Activated effector memory CD4-positive, alpha-beta T cell treated with anti-CD3 and anti-CD28 coated beads, Interleukin-2, amount 50 U/mL, for 16 hours (primary cell): ENCODE results near the gene MTRF1L.

Experiments used
- DNase-seq: peaks from one replicate; pipeline ENCODE4 v3.0.0-alpha.2; 2020

MTRF1L gene, protein sequence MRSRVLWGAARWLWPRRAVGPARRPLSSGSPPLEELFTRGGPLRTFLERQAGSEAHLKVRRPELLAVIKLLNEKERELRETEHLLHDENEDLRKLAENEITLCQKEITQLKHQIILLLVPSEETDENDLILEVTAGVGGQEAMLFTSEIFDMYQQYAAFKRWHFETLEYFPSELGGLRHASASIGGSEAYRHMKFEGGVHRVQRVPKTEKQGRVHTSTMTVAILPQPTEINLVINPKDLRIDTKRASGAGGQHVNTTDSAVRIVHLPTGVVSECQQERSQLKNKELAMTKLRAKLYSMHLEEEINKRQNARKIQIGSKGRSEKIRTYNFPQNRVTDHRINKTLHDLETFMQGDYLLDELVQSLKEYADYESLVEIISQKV

DNA sequence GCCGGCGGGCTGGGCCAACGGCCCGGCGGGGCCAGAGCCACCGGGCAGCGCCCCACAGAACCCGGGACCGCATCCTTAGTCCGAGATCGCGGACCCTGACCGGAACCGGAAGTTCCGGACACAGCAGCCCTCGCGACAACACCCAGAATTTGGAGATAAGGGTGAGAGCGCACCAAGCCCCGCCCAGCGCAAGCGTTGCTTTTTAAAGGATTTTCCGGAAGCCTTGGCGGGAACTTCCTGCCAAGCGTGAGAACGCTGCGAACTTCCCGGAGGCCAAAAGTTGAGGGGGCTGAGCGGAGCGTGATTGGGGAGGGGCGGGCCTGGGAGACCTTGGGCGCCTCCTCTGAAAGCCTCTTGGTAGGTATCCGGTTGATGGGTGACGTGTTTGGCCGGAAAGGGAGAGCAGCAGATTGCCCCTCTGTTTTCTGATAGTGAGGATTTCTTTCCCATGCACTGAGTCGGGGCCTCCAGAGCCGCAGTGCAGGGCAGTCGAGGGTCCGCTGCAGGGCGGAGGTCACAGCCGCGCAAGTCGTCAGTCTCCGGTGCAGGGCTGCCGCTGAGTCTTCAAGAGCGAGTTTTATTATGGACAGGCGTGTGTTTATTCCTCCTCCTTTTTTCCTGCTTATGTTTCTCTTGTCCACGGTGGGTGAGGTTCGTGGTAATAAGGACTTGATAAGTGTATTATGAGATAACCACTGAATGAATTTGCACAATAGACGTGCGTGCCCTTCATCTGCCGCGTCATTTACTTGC, at the start of gene MTRF1L:
Gene MTRF1L (minus strand): TSS at position 97 of the 753 bp plus-strand sequence. CDS start 24 bp downstream, at position 73.
- DNase-seq, result peak; percentile 94

DNA sequence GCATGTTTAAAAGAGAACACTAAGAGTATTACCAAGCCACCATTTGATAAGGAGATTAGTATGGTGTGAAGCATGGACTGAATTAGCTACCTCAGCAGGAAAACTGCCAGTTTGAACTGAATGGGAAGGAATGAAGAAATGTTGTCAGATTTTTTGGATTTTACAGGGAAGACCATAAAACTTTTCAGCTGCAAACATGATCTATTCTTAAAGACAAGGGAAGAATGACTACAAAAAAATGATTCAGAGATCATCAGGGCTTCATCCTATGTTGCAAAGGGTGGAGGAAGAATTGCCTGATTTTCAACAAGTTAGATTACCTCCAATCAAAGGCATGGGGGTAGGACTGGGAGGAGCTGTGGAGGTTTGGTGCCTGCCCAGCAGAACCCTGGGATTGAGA, 49.3 kb upstream of the MTRF1L start:
- no peak for DNase-seq

DNA sequence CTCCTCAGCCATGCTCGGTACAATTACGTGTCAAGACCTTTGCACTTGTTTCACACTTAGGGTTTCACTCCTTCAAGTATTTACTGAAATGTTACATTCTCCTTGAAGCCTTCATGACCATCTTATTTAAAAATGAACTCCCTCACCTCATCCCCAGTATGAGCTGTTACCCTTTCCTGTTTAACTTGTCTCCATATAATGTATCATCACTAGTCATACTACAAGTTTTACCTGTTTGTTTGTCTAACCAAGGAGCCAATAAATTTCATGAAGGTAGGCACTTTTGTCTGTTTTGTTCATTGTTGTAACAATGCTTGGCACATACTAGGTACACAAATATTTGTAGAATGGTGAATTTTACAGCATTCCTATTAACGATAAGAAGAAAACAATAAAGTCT, 46.1 kb upstream of the MTRF1L start:
- no peak for DNase-seq

DNA sequence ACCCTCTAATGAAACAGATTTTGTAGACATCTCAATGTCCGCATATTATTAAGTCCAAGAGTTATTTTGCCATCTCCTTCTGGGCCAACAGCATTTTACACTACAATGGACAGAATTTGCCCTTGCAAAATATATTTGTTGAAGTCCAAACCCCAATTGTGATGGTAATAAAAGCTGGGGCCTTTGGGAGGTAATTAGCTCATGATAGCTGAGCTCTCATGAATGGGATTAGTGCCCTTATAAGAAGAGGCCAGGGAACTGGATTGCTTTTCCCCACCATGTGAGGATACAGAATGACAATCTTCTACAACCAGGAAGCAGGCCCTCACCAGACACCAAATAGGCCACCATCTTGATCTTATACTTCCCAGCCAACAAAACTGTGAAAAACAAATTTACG, 44.9 kb upstream of the MTRF1L start:
- DNase-seq, result no peak

DNA sequence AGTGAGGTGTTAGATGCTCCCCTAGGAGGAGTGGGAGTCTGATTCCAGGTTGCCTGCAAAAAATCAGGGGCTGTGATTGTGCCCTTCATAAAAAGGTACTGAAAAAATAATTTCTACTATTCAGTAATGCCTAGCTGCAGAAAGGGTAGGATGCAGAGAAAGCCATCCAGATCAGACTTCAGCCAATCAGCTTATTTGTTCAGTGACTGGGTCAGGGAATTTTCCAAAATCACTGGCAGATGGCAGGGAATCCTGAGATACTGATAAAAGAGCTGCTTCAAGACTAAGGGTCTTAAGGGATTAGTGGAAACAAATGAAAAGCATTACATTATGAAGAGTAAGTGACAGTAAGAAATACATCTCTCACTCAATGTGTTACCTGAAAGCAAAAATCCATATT, 42.8 kb upstream of the MTRF1L start:
- no peak for DNase-seq

DNA sequence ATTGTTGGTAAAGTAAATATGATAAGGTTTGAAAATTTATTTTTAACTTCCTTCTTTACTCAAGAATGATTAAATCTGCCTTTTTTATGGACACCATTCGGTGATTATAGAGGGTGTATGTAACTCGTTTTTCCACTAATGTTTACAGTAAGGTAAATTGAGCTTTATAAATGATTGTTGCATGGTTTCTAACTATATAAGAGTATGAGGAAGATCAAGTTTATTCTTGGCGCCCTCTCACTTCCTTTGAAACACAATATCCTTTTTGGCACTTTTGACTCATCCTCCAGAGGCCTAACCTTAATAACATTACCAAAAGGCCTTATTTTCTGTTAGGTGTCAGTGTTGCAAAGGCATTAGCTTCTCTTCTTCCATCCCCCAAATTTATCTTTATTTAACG, 41.8 kb upstream of the MTRF1L start:
- DNase-seq, result no peak

DNA sequence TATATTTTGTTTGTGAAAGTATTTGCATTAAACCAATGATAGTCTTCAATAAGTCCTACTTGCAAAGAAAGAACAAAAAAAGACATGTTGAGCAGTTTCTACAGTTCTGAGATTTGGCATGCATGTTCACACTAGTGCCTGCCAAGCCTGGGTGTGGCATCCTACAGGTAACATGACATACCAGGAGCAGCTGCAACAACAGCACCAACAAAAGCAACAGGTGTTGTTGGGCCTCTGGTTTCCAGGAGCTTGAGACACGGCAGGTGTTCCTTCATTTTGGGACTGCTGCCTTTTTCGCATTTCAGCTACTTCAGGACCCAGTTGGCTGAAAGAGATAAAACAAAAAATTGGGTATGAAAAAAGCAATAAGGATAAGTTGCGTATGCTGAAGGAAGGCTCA, 41.2 kb upstream of the MTRF1L start:
- no peak for DNase-seq

DNA sequence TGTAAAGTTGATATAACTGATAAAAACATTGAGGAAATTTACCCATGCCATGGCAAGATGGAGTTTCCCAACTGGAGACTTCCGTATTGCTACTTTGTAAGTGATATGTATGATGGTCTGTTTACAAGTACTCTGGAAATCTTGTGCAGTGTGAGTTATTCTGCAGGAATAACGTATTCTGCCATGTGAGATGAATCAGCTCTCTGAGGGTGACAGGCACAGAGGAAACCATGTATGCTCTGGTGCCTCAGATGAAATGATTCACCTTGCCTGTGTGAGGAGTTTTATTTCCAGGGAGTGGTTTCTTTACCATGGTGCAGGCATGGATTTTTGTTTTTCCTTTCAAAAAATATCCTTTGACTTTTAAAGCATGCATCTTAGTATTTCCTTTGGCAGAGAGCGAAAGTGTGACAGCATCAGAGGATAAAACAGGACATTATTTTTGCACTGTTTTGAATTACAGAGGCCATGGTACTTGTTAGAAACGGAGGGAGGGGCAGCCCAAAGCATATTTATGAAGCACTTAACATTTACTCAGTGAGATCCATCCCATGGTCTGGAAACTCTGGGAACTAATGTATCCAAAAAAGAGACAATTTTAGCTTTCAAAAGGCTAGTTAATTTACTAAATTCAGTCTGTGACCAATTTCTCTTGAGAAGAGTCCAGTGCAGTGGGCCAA, 36.0 kb upstream of the MTRF1L start:
- DNase-seq, result no peak

DNA sequence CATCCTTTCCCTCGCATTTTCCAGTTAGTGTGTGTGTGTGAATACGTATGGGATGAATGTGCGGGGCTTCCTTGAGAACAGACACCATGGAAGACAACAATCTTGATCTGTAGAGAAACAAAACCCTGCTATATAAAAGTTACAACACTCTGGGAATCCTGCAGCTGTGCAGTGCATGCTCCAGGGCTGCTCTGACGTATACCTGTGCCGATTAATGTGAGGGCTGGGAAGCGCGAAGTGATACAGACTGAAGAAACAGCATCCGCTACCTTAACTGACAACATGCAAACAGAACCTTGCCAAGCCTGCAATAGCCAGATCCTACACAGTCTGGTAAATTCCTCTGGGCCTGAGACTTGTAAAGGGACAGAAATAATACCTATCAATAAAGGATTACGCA, 31.6 kb upstream of the MTRF1L start:
- DNase-seq, result no peak

DNA sequence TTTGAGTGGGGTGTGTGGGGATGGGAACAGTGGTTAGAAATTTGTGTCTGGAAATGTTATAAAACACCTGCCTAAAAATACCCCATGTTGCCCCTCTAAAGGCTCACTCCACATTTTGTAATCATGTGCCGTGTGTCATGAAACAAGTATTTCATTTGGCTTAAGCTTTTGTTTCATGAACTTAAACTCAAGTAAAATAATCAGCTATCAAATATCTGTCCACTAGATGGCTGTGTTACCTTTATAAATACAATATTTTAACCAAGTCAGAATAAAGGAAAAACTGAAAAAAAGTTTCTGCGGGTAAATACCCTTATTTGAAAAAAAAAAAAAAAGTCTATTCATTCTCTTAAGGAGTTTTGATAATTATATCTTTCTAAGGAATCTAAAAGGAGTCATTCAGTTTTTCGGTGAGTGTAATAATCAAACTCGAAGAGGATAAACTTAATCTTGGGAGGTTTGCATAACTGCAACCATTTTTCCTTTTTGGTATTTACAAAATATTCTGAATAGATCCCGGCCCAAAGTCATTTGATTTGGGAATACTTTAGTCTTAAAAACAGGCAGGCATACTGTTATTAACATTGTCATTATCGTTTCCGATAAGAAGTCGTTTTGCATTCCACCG, 29.9 kb upstream of the MTRF1L start:
- no peak for DNase-seq

DNA sequence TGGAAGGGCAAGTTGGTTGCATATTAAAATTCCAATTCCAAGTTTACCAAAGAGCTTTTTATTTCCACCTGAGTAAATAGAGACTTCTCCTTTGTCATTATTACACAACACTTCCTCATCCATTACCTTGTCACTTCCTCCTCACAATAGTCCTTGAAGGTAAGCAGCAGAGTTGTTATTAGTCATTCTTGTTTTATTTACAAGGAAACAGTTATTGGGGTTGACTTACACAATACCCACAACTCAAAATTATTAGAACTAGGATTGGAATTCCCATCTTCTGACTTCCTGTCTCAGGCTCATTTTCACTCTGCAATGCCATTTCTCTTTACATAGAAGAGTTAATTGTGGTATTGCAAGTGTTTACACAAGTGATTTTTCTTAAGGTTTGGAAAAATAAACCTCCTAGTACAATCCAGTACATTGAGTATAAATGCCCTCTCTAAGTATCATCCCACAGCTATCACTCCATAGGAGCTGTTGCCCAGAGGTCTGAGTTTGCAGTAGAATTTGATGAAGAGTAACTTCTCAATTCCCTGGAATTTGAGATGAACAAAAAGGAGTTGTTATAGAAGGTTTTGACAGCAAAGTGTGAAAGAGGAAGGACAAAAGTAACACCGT, 28.9 kb upstream of the MTRF1L start:
- no peak for DNase-seq

DNA sequence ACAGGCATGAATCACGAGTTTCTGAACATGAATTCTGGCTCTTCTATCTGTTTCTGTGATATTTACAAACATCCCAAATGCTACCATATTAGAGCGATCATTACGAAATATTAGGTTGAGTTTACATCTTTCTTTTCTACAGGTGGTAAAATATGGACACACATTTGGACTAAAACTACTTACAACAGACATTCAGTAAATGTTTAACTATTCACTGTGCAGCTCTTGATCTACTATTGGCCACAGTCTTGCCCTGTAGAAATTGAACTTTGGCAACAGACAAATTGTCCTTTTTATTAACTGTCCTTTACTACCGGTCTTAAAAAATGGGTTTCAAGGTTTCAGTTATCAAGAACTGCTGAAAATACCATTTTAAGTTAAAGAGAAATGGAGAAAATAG, 26.5 kb upstream of the MTRF1L start:
- DNase-seq, result no peak

DNA sequence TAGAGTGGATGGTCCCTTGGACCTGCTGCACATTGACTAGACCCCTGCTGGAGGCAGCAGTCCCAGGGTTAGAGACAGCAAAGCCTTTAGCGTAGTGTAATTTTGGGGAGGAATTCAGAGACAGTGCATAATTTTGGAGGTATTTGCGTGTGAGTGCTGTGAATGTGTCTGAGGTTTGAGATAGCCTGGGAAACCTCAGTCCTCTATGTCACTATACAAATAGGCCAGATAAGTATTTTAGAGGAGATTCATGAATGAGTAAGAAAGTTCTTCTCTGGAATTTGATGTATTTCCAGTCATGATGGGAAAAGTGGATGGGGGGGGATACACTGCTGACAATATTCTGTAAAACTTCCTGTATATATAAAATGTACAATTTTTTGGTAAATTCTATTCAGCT, 25.8 kb upstream of the MTRF1L start:
- no peak for DNase-seq

DNA sequence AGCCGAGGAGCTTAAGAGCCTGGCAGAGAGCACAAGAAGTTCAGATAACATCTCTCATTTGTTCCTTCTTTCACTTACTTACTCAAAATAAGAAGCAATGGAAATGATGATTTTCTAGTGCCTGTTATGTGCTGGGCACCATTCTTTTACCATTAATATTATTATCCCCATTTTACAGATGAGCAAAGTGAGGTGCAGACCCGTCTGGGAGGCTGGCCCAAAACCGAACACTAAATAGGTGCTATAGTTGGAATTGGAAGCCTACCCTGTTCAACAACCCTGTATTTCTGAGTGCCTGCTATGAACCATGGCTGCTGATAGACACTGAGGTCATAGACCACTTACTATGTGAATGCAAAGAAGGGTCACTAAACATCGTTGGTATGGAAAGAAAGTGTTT, 25.0 kb upstream of the MTRF1L start:
- DNase-seq, result no peak

DNA sequence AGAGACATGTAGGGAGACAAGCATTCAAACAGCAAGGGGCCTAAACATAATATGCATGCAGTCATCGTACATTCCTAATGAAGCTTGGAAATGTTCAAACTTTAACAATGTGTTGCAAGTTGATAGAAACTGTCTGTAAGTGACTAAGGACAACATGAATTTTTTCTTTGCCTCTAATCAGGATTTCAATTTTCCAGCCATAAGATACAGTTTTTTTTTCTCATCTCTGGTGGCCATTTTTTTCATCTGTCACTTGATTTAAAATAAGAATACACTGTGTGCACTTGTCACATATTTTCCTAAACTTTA, 22.2 kb upstream of the MTRF1L start:
- no peak for DNase-seq

DNA sequence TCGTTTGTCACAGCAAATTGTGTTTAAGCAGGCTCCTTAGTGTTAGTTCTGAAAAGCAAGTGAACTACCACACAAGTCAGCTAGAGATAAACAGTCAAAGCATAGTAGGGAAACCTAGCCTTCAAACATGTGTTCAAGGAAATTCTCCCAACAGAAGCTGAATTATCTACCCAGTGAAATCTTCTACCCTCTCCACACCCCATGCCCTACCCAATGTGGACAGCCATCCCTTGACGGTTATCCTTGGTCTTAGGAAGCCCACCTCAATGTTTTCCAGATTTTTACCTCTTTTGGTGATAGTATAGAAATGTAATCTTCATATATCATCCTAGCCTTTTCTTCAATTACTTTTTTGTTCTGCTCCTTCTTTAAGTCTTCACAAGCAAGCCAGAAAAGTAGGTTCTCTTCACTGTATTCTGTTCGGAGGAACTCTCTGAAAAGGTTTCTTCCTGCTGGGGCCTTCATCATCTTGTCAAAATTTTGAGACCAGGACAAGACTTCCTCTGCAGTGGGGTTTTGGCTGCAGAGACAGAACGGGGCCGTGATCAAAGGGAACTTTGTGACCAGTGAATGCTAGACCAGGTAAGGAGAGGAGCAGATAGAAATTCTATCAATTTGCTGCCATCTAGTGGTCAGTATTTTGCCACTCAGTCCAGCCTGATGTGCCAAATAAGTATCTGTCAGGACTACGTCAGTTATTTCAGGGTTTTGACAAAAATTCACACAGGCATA, 21.6 kb upstream of the MTRF1L start:
- peak; percentile 63 for DNase-seq

DNA sequence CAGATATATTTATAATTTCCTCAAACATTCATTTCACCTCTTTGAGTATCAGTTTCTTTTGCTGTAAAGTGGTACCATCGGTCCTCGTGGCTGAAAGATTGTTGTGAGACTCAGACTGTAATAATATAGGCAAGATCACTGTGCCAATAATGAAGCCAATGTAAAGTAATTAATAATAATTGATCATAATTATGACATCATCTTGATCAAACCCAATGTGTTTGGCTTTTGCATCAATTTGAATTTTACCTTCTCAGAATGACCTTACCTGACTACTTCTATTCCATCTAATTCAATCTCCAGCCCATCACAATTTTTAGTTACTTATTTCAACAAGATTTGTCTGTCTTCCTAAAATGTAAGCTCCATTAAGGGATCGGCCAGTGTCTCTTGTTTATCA, 15.8 kb upstream of the MTRF1L start:
- no peak for DNase-seq

DNA sequence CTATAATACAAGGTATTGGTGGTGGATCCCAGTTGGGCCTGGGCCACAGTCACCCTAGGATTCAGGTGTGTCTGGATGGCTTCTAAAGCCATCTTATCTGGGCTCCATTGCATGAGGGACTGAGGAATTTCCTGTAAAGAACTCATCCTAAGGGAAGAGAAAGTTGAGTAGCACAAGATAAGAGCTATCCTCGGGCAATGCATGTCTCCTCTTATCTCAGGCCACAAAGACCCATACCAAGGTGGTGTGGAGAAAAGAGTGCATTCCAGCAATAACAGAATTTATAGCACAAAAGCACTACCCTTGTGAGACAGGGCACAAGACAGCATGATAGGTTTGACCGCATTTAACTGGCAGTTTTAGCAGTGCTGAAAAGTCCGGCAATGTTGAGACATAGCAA, 14.3 kb upstream of the MTRF1L start:
- no peak for DNase-seq

DNA sequence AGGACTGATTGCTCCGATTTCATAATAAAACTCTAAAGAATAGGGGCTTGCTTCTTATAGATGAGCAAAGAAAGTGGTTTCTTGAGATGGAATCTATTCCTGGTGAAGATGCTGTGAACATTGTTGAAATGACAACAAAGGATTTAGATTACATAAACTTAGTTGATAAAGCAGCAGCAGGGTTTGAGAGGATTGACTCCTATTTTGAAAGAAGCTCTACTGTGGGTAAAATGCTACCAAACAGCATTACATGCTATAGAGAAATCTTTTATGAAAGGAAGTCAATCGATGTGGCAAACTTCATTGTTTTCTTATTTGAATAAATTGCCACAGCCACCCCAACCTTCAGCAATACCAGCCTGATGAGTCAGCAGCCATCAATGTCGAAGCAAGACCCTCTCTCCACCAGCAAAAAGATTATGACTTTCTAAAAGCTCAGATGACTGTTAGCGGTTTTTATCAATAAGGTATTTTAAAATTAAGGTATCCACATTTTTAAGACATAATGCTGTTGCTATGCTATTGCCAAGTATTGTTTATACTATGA, 12.7 kb upstream of the MTRF1L start:
- DNase-seq, result no peak

DNA sequence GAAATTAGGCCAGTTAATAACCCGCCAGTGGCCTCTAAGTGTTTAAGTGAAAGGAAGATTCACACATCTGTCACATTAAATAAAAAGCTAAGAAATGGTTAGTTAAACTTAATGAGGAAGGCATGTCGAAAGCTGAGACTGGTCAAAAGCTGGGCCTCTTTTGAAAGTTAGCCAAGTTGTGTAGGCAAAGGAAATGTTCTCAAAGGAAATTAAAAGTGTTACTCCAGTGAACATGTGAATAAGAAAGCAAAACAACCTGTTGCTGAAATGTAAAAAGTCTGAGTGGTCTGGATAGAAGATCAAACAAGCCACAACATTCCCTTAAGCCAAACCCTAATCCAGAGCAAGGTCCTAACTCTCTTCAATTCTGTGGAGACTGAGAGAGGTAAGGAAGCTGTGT, 10.9 kb upstream of the MTRF1L start:
- DNase-seq, result no peak

DNA sequence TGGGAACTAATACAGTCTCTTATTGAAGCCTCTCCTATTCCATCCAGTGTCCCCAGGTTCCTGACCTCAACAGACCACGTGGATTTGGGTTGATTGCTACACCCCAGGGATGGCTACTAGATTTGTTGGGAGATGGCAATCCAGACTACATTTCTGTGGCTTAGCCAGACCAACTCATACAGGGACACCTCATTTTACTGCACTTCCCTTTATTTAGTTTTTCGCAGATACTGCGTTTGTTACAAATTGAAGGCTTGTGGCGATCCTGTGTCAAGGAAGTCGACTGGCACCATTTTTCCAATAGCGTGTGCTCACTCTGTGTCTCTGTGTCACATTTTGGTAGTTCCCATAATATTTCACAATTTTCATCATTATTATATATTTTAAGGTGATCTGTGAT, 10.3 kb upstream of the MTRF1L start:
- no peak for DNase-seq

DNA sequence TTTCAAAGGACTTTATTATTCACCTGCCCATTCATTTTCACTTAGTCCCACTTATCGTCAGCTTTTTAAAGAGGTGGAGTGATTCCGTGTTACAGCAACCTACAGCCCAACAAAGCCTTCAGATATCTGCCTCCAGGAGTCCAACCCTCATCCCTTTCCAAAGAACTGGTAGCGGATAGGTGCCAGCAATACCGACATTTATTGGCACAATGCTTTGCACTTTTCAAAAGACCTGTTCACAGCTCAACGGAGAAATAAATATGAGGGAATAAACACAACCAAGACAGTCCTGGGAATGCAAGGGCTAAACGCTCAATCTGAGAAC, 819 bp upstream of the MTRF1L start:
- DNase-seq, result no peak
